GM23338 (cell line): ENCODE results near the gene NDUFAF8. TPM values are rescaled to one million over a fixed set of nuclear protein-coding genes. Genes with fewer than 3 reads are reported as not detected.

ENCODE experiments used
- ATAC-seq: fragments of 200-7000 bp; cut with Tn5 transposase; 3 replicates; pipeline ENCODE4 v1.9.1; 2020
- DNase-seq: peaks from one replicate; pipeline ENCODE4 v3.0.0-alpha.2; 2015; ENCODE audit warnings: low spot score
- H2AFZ ChIP-seq: fragments of 200-600 bp; sonication (generic); 2 replicates; pipeline ENCODE4 v1.8.0; 2016; ENCODE audit warnings: antibody characterized with exemption, mild to moderate bottlenecking, moderate library complexity
- H3F3A ChIP-seq: fragments of 200-600 bp; sonication (generic); replicated peaks from 2 replicates; pipeline ENCODE4 v1.8.0; 2017; ENCODE audit warnings: antibody characterized with exemption, mixed run types, low read depth
- H3K27ac ChIP-seq: fragments of 200-600 bp; sonication (generic); 2 replicates; pipeline ENCODE4 v1.6.1; 2016; ENCODE audit warnings: low read depth
- H3K27me3 ChIP-seq: fragments of 200-600 bp; sonication (generic); 2 replicates; pipeline ENCODE4 v1.8.0; 2016; ENCODE audit warnings: mild to moderate bottlenecking, mixed run types, moderate library complexity; ENCODE audit not compliant: insufficient read depth
- H3K36me3 ChIP-seq: fragments of 200-600 bp; sonication (generic); 2 replicates; pipeline ENCODE4 v1.8.0; 2016; ENCODE audit warnings: mild to moderate bottlenecking; ENCODE audit not compliant: insufficient read depth
- H3K4me1 ChIP-seq: fragments of 200-600 bp; sonication (generic); 2 replicates; pipeline ENCODE4 v1.8.0; 2016; ENCODE audit warnings: mild to moderate bottlenecking, moderate library complexity; ENCODE audit not compliant: insufficient read depth
- H3K4me2 ChIP-seq: fragments of 200-600 bp; sonication (generic); 2 replicates; pipeline ENCODE4 v1.7.1; 2017; ENCODE audit warnings: mixed run types
- H3K4me3 ChIP-seq: fragments of 200-600 bp; sonication (generic); 2 replicates; pipeline ENCODE4 v1.6.1; 2016; ENCODE audit warnings: mixed run types
- H3K79me2 ChIP-seq: fragments of 200-600 bp; sonication (generic); replicated peaks from 2 replicates; pipeline ENCODE4 v1.8.0; 2017; ENCODE audit warnings: mild to moderate bottlenecking; ENCODE audit not compliant: insufficient read depth
- H3K9me2 ChIP-seq: fragments of 200-600 bp; sonication (generic); 2 replicates; pipeline ENCODE4 v1.8.0; 2017; ENCODE audit not compliant: insufficient read depth
- H4K20me1 ChIP-seq: fragments of 200-600 bp; sonication (generic); replicated peaks from 2 replicates; pipeline ENCODE4 v1.8.0; 2017; ENCODE audit warnings: mild to moderate bottlenecking; ENCODE audit not compliant: insufficient read depth
- H3K27ac Mint-ChIP-seq: 2 replicates; pipeline ENCODE4 v1.8.0; 2020; ENCODE audit warnings: inconsistent platforms, mild to moderate bottlenecking, moderate library complexity, mixed read lengths
- H3K27me3 Mint-ChIP-seq: 3 replicates; pipeline ENCODE4 v1.8.0; 2022; ENCODE audit warnings: low read depth, mild to moderate bottlenecking, moderate library complexity, mixed read lengths, inconsistent platforms; ENCODE audit not compliant: insufficient read depth, poor library complexity
- H3K36me3 Mint-ChIP-seq: 3 replicates; pipeline ENCODE4 v1.8.0; 2021; ENCODE audit warnings: low read depth, mild to moderate bottlenecking, inconsistent platforms, moderate library complexity, mixed read lengths
- H3K4me1 Mint-ChIP-seq: 3 replicates; pipeline ENCODE4 v1.8.0; 2020; ENCODE audit warnings: mild to moderate bottlenecking, inconsistent platforms, mixed read lengths
- H3K4me3 Mint-ChIP-seq: 3 replicates; pipeline ENCODE4 v1.8.0; 2021; ENCODE audit warnings: moderate library complexity, mild to moderate bottlenecking, inconsistent platforms, mixed read lengths
- H3K9me3 Mint-ChIP-seq: 3 replicates; pipeline ENCODE4 v1.8.0; 2020; ENCODE audit warnings: moderate library complexity, mild to moderate bottlenecking, inconsistent platforms, mixed read lengths
- CREB1 ChIP-seq: fragments of 250-450 bp; sonication (Bioruptor Pico); IDR thresholded peaks from 2 replicates; pipeline ENCODE4 v1.5.0; 2020; ENCODE audit warnings: low read depth, mild to moderate bottlenecking, moderate library complexity
- EZH2 ChIP-seq: fragments of 200-600 bp; sonication (generic); IDR thresholded peaks from one replicate; pipeline ENCODE4 v1.8.0; 2017; ENCODE audit warnings: antibody characterized with exemption, mild to moderate bottlenecking, low read depth; ENCODE audit not compliant: unreplicated experiment
- EZH2phosphoT487 ChIP-seq: fragments of 200-600 bp; sonication (generic); IDR thresholded peaks from one replicate; pipeline ENCODE4 v1.8.1; 2018; ENCODE audit warnings: antibody characterized with exemption; ENCODE audit not compliant: unreplicated experiment
- JUNB ChIP-seq: IDR thresholded peaks from one replicate; pipeline ENCODE4 v1.6.1; 2016; ENCODE audit warnings: antibody characterized with exemption; ENCODE audit not compliant: unreplicated experiment
- NANOG ChIP-seq: IDR thresholded peaks from 2 replicates; pipeline ENCODE4 v1.6.1; 2016; ENCODE audit warnings: antibody characterized with exemption, borderline replicate concordance
- POLR2AphosphoS5 ChIP-seq: IDR thresholded peaks from 2 replicates; pipeline ENCODE4 v1.6.1; 2016; ENCODE audit warnings: antibody characterized with exemption, low read depth
- STAT1 ChIP-seq: IDR thresholded peaks from one replicate; pipeline ENCODE4 v1.6.1; 2016; ENCODE audit warnings: antibody characterized with exemption; ENCODE audit not compliant: unreplicated experiment
- ZNF114 ChIP-seq: fragments of 250-450 bp; sonication (Bioruptor Pico); IDR thresholded peaks from 2 replicates; pipeline ENCODE4 v1.5.0; 2020; ENCODE audit warnings: mild to moderate bottlenecking, moderate library complexity
- ZNF331 ChIP-seq: fragments of 250-450 bp; sonication (Bioruptor Pico); IDR thresholded peaks from 2 replicates; pipeline ENCODE4 v1.5.0; 2020; ENCODE audit warnings: low read depth, mild to moderate bottlenecking, moderate library complexity
- polyA plus RNA-seq: library from polyadenylated mRNA; unstranded; fragments of >200 nt; fragmentation: Nextera tagmentation; extraction: Ambion mirVana; gene quantifications from 2 replicates; pipeline ENCODE4 v1.2.1, GENCODE V29; 2016
- total RNA-seq: library from RNA; depleted of rRNA; stranded (reverse); fragments of >200 nt; shearing (Covaris generic); gene quantifications from 2 replicates; pipeline ENCODE4 v1.2.3, GENCODE V29; 2014
- TF ChIP-seq, protein P1 (sequence below): fragments of 250-450 bp; sonication (Bioruptor Pico); IDR thresholded peaks from 2 replicates; pipeline ENCODE4 v1.5.0; 2020; ENCODE audit warnings: mild to moderate bottlenecking, moderate library complexity
- TF ChIP-seq, protein P2 (sequence below): IDR thresholded peaks from 2 replicates; pipeline ENCODE4 v1.6.1; 2016; ENCODE audit warnings: antibody characterized with exemption
- TF ChIP-seq, protein P3 (sequence below), 2 experiments: fragments of 200-600 bp in 1 of 2; sonication (generic) in 1 of 2; conservative IDR thresholded peaks; 2 replicates each; pipeline versions ENCODE4 v1.5.1 to v1.6.1; 2016 to 2017; ENCODE audit warnings: antibody characterized with exemption in 2 of 2, low read depth in 2 of 2, mild to moderate bottlenecking in 2 of 2, moderate library complexity in 1 of 2
- TF ChIP-seq, protein P4 (sequence below): IDR thresholded peaks from one replicate; pipeline ENCODE4 v1.6.1; 2018; ENCODE audit warnings: antibody characterized with exemption; ENCODE audit not compliant: unreplicated experiment

The NDUFAF8 gene
- total and polyA plus RNA-seq, 2 experiments from 2014 or later, result 21.5 to 156 TPM

DNA sequence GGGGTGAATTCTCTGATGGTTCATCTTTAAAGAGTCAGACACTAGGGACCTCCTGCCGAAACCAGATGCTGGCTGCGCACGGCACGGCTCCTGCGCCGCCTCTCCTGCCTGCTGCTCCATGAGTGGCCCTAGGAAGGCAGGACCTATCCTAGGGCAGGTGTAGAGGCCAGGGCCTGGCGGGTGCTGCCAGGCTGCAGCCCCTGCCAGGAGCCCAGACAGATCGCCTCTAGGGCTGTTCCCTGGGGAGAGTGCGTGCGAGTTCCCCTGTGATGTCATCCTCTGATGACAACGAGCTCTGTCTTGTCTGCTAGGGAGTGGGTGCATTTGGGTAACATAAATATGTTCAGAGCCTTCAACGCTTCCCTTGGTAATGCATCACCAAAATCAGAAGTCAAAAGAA lies 32.1 kb downstream of the NDUFAF8 start:
- no peaks in the 10 kb centered on the region for H3K4me1 ChIP-seq
- H3K27ac ChIP-seq, result no peak overlapping the region
- H3K9me2 ChIP-seq, result no peaks in the 10 kb centered on the region
- H3K36me3 ChIP-seq, result no peaks in the 10 kb centered on the region
- H3F3A ChIP-seq, result no peaks in the 10 kb centered on the region
- no peak overlapping the region for H3K4me3 ChIP-seq
- H3K4me1 Mint-ChIP-seq, result no peaks in the 10 kb centered on the region
- ATAC-seq (no peak), DNase-seq (no peak)
- no peaks in the 10 kb centered on the region for H3K9me3 Mint-ChIP-seq
- no peak overlapping the region for H3K4me2 ChIP-seq
- no peak overlapping the region for H2AFZ ChIP-seq
- no peaks in the 10 kb centered on the region for H3K27me3 ChIP-seq
- H3K36me3 Mint-ChIP-seq, result peaks cover 26% of the 10 kb centered on the region
- no peak overlapping the region for H3K27ac Mint-ChIP-seq
- no peaks in the 10 kb centered on the region; the same call in none of the 2 replicates for H4K20me1 ChIP-seq
- no peaks in the 10 kb centered on the region for H3K79me2 ChIP-seq
- no peaks in the 10 kb centered on the region for H3K27me3 Mint-ChIP-seq
- no peak overlapping the region for H3K4me3 Mint-ChIP-seq
- TF ChIP-seq POLR2AphosphoS5, result no peak
- no peak for TF ChIP-seq JUNB
- TF ChIP-seq ZNF114 (CRISPR knock-in tag), result no peak
- TF ChIP-seq NANOG, result no peak
- TF ChIP-seq, protein P1, sequence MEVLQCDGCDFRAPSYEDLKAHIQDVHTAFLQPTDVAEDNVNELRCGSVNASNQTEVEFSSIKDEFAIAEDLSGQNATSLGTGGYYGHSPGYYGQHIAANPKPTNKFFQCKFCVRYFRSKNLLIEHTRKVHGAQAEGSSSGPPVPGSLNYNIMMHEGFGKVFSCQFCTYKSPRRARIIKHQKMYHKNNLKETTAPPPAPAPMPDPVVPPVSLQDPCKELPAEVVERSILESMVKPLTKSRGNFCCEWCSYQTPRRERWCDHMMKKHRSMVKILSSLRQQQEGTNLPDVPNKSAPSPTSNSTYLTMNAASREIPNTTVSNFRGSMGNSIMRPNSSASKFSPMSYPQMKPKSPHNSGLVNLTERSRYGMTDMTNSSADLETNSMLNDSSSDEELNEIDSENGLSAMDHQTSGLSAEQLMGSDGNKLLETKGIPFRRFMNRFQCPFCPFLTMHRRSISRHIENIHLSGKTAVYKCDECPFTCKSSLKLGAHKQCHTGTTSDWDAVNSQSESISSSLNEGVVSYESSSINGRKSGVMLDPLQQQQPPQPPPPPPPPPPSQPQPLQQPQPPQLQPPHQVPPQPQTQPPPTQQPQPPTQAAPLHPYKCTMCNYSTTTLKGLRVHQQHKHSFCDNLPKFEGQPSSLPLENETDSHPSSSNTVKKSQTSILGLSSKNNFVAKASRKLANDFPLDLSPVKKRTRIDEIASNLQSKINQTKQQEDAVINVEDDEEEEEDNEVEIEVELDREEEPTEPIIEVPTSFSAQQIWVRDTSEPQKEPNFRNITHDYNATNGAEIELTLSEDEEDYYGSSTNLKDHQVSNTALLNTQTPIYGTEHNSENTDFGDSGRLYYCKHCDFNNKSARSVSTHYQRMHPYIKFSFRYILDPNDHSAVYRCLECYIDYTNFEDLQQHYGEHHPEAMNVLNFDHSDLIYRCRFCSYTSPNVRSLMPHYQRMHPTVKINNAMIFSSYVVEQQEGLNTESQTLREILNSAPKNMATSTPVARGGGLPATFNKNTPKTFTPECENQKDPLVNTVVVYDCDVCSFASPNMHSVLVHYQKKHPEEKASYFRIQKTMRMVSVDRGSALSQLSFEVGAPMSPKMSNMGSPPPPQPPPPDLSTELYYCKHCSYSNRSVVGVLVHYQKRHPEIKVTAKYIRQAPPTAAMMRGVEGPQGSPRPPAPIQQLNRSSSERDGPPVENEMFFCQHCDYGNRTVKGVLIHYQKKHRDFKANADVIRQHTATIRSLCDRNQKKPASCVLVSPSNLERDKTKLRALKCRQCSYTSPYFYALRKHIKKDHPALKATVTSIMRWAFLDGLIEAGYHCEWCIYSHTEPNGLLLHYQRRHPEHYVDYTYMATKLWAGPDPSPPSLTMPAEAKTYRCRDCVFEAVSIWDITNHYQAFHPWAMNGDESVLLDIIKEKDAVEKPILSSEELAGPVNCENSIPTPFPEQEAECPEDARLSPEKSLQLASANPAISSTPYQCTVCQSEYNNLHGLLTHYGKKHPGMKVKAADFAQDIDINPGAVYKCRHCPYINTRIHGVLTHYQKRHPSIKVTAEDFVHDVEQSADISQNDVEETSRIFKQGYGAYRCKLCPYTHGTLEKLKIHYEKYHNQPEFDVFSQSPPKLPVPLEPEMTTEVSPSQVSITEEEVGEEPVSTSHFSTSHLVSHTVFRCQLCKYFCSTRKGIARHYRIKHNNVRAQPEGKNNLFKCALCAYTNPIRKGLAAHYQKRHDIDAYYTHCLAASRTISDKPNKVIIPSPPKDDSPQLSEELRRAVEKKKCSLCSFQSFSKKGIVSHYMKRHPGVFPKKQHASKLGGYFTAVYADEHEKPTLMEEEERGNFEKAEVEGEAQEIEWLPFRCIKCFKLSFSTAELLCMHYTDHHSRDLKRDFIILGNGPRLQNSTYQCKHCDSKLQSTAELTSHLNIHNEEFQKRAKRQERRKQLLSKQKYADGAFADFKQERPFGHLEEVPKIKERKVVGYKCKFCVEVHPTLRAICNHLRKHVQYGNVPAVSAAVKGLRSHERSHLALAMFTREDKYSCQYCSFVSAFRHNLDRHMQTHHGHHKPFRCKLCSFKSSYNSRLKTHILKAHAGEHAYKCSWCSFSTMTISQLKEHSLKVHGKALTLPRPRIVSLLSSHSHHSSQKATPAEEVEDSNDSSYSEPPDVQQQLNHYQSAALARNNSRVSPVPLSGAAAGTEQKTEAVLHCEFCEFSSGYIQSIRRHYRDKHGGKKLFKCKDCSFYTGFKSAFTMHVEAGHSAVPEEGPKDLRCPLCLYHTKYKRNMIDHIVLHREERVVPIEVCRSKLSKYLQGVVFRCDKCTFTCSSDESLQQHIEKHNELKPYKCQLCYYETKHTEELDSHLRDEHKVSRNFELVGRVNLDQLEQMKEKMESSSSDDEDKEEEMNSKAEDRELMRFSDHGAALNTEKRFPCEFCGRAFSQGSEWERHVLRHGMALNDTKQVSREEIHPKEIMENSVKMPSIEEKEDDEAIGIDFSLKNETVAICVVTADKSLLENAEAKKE (CRISPR knock-in tag), result no peak
- no peak for TF ChIP-seq ZNF331
- TF ChIP-seq, protein P2, sequence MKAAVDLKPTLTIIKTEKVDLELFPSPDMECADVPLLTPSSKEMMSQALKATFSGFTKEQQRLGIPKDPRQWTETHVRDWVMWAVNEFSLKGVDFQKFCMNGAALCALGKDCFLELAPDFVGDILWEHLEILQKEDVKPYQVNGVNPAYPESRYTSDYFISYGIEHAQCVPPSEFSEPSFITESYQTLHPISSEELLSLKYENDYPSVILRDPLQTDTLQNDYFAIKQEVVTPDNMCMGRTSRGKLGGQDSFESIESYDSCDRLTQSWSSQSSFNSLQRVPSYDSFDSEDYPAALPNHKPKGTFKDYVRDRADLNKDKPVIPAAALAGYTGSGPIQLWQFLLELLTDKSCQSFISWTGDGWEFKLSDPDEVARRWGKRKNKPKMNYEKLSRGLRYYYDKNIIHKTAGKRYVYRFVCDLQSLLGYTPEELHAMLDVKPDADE, result no peak
- TF ChIP-seq, protein P3, sequence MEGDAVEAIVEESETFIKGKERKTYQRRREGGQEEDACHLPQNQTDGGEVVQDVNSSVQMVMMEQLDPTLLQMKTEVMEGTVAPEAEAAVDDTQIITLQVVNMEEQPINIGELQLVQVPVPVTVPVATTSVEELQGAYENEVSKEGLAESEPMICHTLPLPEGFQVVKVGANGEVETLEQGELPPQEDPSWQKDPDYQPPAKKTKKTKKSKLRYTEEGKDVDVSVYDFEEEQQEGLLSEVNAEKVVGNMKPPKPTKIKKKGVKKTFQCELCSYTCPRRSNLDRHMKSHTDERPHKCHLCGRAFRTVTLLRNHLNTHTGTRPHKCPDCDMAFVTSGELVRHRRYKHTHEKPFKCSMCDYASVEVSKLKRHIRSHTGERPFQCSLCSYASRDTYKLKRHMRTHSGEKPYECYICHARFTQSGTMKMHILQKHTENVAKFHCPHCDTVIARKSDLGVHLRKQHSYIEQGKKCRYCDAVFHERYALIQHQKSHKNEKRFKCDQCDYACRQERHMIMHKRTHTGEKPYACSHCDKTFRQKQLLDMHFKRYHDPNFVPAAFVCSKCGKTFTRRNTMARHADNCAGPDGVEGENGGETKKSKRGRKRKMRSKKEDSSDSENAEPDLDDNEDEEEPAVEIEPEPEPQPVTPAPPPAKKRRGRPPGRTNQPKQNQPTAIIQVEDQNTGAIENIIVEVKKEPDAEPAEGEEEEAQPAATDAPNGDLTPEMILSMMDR (conservative IDR thresholded peaks at IDR 0.05; ENCODE audit: low read depth in 2 of 2), result no peak
- TF ChIP-seq CREB1 (CRISPR knock-in tag), result no peak
- TF ChIP-seq EZH2, result no peak
- no peak for TF ChIP-seq EZH2phosphoT487
- TF ChIP-seq STAT1, result no peak
- TF ChIP-seq, protein P4, sequence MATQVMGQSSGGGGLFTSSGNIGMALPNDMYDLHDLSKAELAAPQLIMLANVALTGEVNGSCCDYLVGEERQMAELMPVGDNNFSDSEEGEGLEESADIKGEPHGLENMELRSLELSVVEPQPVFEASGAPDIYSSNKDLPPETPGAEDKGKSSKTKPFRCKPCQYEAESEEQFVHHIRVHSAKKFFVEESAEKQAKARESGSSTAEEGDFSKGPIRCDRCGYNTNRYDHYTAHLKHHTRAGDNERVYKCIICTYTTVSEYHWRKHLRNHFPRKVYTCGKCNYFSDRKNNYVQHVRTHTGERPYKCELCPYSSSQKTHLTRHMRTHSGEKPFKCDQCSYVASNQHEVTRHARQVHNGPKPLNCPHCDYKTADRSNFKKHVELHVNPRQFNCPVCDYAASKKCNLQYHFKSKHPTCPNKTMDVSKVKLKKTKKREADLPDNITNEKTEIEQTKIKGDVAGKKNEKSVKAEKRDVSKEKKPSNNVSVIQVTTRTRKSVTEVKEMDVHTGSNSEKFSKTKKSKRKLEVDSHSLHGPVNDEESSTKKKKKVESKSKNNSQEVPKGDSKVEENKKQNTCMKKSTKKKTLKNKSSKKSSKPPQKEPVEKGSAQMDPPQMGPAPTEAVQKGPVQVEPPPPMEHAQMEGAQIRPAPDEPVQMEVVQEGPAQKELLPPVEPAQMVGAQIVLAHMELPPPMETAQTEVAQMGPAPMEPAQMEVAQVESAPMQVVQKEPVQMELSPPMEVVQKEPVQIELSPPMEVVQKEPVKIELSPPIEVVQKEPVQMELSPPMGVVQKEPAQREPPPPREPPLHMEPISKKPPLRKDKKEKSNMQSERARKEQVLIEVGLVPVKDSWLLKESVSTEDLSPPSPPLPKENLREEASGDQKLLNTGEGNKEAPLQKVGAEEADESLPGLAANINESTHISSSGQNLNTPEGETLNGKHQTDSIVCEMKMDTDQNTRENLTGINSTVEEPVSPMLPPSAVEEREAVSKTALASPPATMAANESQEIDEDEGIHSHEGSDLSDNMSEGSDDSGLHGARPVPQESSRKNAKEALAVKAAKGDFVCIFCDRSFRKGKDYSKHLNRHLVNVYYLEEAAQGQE, result no peak
